TTC549 (cell line): ENCODE data around the gene TRIM9.

Experiments
- FAIRE-seq: peaks from 2 replicates; lab custom pipeline; 2012; peaks lifted over from hg19 to GRCh38; lab: Jason Lieb, UNC

Gene TRIM9

DNA sequence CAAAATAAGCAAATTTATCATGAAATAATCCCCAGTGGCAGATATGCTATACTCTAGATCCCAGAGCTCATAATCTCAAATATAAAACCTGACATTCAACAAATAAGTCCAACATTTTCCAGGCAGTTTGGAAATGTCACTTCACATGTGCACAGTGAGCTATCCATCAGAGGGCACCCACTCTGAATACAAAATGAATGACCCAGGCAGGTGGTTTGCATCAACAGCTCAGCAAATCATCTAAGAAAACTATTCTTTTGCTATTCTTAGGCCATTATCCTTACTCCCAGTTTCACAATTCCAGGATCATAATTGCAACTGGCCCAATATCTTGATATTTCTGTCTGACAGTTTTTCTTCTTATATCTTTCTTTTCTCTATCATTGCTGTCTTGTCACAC lies 38.5 kb downstream of the TRIM9 start:
- no peak for FAIRE-seq

DNA sequence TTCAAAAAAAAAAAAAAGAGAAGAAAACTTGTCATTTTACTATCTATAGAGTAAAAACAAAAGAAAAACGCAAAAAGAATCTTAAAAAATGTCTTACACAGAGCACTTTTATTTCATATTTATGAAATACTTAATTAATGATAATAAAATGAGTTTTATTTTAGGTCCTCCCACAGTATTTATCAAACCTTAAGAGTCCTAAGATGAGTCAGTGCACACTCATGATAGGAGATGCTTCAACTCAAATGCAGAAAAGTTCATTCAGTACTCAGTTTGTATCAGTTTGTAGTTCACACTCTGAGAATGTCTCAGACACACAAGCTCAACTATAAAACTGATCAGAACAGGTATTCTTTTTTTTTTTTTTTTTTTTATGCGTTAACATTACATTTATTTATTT lies 41.7 kb downstream of the TRIM9 start:
- FAIRE-seq, result no peak

- no peak for FAIRE-seq
Measured at GRCh38 chr14:51044961-51045360, 49.9 kb downstream of the TRIM9 start.

DNA sequence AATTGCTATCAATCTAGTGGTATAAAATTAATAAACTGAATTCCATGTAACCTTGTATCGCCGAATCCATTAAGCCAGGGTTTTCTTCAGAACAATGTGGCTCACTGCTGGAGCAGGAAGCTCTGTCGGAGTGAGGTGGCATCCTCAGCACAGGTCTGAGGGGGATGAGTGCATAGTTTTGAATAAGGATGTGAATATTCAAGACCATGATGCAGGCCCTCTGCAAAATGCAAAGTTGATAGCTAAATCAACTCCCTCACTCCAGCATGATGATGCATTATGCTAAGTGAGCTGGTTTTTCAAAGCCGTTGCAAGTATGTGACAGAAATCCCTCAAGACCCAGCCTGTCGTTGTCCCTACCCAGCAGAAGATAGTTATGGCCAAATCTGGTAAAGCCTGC lies 53.0 kb downstream of the TRIM9 start:
- no peak for FAIRE-seq

- FAIRE-seq, result no peak
Measured at GRCh38 chr14:51041108-51041531, 53.8 kb downstream of the TRIM9 start.

- no peak for FAIRE-seq
Measured at GRCh38 chr14:51039252-51039651, 55.7 kb downstream of the TRIM9 start.

DNA sequence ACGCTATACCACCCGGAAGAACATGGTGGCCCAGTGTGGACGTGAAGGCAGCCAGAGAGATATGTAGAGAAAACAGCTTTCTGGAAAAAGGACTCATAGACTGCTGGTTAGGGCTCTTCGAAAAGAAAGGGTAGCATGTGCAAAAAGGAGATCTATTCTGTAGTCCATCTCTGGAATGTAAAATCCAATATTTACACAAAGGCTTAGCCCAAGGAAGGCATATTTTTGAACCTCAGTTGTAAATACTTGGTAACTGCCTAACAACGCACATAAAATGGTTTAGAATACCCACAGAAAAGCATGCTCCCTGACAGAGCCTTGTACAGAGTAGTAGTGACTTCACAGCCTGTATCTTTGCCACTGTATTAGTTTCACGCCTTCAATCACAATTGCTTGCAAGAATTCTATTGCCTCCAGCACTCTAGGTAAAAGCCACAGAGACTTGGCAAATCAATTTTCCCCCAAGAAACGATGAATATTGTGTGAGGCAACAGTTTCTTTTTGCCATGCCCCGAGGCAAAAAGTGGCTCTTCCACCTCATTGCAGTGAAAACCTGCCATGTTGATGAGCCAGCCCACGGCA lies 59.2 kb downstream of the TRIM9 start:
- no peak for FAIRE-seq

DNA sequence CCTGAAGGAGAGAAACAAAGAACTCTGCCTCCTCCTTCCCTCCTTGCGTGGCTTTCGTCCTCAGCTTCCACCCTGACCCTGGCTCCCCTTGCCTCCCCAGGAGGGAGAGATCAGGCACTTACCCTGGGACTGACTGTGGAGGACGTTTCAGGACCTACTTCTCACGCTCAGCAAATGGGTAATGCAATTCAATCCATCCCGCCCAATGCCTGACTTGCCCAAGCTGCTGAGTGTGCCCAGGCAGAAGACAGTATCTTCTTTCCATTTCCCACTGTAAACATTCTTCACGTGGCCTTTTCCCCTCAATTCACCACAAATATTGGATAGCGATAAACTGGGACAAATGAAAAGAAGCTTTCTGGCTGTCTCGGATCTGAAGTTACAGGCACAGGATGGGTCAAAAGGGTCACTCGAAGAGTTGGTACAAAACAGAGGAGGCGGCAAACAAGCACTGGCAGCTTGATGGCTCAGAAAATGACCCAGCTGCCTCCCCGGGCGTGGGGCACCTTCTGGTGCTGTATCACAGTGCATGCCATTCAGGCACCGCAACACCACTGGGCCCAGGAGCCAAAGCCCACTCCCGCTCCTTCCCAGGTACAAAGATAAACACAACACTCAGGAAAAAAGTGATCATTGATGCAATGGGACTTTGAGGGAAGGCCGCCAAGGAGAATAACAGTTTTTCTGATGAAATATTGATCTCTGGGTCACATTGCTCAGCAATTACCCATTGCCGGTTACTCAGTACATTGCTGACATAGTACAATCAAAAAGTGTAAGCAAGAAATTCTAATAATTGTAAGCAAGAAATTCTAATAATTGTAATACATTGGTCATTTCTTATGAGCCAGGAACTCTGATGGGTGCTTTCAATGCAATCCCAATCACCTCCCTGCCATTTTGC lies 65.8 kb downstream of the TRIM9 start:
- FAIRE-seq, result no peak

- FAIRE-seq, result no peak
Measured at GRCh38 chr14:51028361-51028760, 66.5 kb downstream of the TRIM9 start.

DNA sequence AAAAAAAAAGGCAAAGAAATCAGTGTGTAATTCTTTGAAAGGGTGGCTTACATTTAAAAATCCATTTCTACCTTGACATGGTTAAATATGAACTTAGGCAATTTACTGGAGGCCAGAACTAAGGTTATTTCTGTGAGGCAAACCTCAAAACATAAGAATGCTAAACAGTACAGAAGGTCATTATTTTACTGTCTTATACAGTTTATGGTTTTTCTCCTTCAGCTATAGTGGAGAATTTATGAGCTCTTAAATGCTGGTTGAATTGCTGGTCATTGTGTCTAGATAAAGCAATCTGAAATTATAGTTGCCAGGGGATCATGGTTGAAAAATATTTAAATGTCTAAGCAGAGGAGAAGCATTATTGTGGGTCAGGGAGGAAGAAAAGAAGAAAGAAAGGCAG lies 70.5 kb downstream of the TRIM9 start:
- FAIRE-seq, result no peak

DNA sequence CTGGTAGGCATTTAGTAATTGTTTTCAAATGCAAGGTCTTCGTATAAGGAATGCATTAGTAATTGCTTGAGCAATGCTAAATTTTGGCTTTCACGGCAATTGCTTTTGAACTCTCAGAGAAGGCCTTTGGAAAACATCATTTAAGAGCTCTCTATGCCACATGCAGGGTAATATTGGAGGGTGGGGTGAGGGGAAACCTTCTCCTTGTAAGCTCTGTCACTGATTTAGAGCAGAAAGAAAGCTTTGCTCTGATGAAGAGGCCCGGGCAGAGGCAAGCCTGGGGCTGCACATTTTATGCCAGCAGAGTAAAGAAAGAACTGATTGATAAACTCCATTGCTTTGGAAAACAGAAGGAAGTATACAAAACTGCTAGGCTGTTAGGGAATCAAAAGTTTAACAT lies 70.9 kb downstream of the TRIM9 start:
- FAIRE-seq, result no peak

GRCh38 chr14:51022769-51023168 lies 72.1 kb downstream of the TRIM9 start:
- FAIRE-seq, result no peak

DNA sequence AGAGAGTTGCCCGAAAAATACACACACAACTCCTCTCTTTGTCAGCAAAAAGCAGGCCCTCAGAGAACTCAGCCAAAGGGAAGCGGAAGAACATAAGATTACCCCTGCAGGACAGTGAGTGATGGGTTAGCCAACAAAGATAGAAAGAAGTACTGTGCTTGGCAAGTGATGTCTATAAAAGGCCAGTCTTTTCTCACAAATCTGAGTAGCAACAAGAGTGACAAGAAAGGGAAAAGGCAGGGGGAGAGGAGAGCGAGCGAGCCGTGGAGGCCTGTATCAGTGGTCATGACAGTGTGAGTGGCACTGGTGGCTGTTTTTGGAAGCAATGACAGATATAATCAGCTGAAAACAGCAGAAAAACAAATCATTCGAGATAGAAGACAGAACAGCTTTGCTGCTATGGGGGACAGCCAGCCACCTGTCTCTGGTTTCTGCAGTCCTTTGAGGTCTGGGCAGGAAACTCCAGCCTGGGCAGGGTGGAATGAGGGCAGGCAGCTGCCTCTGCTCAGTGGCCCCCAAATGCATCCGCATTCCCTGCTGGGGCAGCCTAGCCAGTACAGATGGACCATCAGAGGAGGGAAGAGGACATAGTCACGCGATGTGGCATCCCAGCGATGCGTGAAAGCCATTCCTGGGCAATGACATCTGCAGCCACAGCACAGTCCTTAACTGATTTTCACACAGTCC lies 74.7 kb downstream of the TRIM9 start:
- no peak for FAIRE-seq

- no peak for FAIRE-seq
Measured at GRCh38 chr14:51019089-51019488, 75.8 kb downstream of the TRIM9 start.

- no peak for FAIRE-seq
Measured at GRCh38 chr14:51018521-51018920, 76.4 kb downstream of the TRIM9 start.

DNA sequence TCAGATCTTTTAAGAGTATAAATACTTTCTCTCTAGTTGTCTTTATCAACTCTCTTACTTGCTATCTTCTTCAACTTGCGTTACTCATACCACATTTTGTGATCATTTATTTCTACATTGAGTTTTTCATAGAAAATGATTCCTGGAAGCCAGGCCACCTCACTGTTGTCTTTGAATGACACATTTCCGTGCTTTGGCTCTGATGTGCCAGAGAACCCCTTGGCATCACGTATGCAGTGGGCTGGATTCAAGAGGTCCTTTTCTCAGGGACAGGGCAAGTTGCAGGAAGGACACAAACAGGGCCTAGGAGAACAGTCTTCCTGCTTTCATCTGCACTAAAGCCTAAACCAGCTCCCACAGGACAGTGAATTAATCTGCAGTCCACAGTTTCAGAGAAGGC lies 80.3 kb downstream of the TRIM9 start:
- no peak for FAIRE-seq

- FAIRE-seq, result no peak
Measured at GRCh38 chr14:51014086-51014485, 80.8 kb downstream of the TRIM9 start.

- FAIRE-seq, result no peak
Measured at GRCh38 chr14:51012055-51012454, 82.8 kb downstream of the TRIM9 start.

DNA sequence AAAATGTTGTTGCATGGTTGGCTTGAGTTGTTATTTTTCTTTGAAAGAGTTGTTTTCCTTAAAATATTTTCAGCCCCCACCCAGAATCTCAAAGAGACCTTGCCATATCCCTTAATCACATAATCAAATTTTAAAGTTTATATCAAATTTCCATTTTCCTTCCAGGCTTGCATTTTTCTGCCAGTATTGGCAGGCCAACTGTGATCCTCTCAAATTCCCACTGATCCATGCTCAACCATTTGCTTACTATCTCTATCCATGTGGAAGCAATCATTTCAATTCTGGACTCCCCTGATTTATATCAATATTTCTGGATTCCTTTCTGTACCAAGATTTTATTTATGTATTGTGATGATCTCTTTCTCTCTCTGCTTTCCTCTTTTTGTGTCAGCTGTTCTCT lies 86.5 kb downstream of the TRIM9 start:
- FAIRE-seq, result no peak

GRCh38 chr14:51006781-51007211 lies 88.1 kb downstream of the TRIM9 start:
- no peak for FAIRE-seq

GRCh38 chr14:51006324-51006723 lies 88.6 kb downstream of the TRIM9 start:
- no peak for FAIRE-seq

DNA sequence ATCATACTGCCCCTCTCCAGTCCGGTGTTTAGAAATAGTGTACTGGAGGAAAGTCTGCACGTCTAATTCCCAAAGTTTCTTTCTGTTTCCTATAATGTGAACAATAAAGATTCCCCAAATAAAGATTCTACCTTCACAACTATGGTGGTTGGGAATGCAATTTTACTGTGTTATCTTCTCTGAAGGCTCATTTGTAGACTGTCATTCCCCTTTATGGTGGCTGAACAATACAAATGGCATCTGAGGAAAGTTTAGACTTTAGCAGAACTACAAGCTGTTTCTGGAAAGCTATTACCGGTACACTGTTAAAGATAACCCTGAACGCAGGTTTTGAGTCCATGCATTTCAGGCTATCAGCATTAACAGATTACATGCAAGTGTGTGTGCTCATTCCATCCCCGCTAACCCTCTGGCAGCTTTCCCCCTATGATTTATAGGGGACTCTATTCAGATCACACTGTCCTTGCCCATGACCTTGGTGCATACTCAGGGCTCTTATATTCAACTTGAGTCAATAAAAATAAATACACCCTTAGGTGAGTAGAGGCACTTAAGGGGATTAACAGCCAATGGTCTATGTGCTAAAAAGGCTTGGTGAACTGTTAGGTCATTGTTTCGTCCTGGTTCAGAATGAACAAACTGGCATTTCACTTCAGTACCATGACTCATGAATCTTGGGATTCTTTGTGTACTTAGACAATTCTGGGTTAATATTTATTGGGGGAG lies 89.9 kb downstream of the TRIM9 start:
- no peak for FAIRE-seq

GRCh38 chr14:51004352-51004800 lies 90.5 kb downstream of the TRIM9 start:
- no peak for FAIRE-seq
